Left cardiac atrium (tissue), 4 donors: Measurements from ENCODE around the gene CHST11. TPM values are rescaled to one million over a fixed set of nuclear protein-coding genes. Genes with fewer than 3 reads are reported as not detected.
"Not testable (repeated sequence)": the region's sequence is repeated elsewhere in the genome, so short reads cannot be mapped to it uniquely, and the experiment has no call there.

Experiments
- ATAC-seq, 2 donors: fragments of 200-7000 bp; cut with Tn5 transposase; one replicate each; pipeline ENCODE4 v1.9.1; 2020; ENCODE audit warnings: mild to moderate bottlenecking in 2 of 2, moderate library complexity in 2 of 2
- DNase-seq: peaks from one replicate; pipeline ENCODE4 v3.0.0-alpha.2; 2020
- intact Hi-C, 2 donors: fragments of 100-400 bp; cut with DNase I; formaldehyde crosslinking; loops; one replicate each; pipeline versions ENCODE4 v1.14.1 to v1.15.1; 2022 to 2023
- total RNA-seq, 2 donors: library from RNA; stranded (reverse); fragmentation: NEBNext Ultra II Directional; extraction: Animal tissue kit (Norgen Biotek cat#: 25700); gene quantifications; one replicate each; pipeline ENCODE4 v1.2.1, GENCODE V29; 2021
- donor health status: DM: no; HTN: yes; CAD: no.
- donor health status: DM: no; HTN: yes; CAD: no; lungs with severe emphysema.
- donor health status: DM: yes; HTN: yes; CAD: no.
- donor health status: Dilated cardiomyopathy.

Gene CHST11
- total RNA-seq, 2 donors from 2014 or later, result 12.9 to 17.7 TPM

DNA sequence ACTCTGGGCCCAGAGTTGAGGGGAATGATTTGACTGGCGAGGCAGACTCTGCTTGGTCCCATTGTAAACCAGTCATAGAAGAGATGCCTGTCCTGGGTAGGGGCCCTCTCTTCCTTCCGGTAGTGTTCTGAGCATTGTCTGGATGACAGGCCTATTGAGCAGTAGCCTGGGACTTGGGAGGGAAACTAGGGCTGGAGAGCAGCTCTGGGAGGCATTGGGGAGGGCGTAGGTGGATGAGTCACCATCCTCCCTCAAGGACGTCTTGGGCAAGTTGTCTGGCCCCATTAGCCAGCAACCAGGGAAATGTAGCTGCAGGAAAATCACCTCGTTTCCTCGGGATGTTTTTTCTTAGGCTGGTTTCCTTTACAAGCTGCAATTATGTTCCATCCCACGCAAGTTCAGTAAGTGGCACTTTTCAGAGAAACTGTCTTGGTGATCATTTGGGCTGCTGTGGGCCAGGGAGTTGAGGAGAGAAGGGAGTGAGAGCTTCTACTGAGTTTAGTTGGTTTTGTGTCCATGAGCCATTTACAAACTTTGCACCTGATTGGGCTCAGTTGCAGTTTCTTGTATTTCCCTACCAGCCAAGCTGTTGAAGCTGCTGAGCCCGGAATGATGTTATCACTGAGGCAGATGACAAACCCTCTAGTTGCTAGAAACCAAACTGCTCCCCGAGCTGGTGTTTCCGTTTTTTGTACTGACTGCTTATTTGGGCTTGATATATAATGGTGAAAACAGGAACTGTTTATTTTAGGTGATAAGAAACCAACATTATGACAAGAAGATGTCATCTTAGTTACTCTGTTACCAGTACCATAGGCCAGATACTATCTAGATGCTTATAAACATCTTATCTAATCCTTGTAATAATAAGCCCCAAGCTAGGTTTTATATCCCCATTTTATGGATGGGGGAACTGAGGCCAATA lies 147.6 kb downstream of the CHST11 start:
- ATAC-seq, result peak; percentile 80 to 96
- intact Hi-C loops, result no loop called here
- peak; percentile 81 for DNase-seq

DNA sequence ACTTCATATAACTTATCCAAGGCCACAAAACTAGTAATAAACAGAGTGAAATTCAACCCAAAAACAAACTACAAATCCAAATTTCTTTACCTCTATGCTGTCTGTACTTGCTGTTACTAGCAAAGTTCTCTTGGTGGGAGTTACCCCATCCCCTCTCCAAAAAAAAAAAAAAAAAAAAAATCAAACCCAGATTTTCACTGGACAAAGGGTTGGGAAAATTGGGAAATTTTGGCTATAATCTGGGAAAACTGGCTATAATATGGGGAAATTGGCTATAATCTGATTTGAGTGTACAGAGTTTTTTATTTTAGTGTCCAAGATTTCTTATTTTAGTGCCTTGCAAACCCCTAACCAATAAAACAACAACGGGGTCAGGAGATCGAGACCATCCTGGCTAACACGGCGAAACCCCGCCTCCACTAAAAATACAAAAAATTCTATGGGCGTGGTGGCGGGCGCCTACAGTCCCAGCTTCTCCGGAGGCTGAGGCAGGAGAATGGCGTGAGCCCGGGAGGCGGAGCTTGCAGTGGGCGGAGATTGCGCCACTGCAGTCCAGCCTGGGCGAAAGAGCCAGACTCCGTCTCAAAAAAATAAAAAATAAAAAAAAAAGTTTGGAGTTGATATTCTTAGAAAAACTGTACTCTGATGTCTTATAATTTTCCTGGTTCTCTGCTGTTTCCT lies 148.4 kb downstream of the CHST11 start:
- intact Hi-C loops, result no loop called here
- ATAC-seq (peak in 1 of 2 donors; percentile 13), DNase-seq (no peak)

DNA sequence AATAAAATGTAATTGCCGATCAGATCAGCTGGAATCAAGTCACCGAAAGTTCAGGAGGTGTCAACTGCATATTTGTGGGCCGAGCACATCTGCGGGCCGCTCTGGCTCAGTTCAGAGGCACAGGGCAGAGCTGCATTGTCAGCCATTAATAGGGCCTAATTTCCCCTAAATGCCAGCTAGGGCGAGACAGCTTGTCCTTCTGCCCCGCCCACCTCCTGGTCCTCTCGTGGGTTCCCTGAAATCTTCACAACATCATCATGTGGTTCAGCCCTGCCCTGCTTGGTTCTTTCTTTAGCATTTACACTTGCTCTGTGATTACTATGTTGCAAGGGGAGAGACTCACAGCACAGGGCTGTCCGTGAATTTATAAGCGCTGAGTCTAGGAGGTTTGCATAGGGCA lies 148.9 kb downstream of the CHST11 start:
- intact Hi-C loops, result no loop called here
- peak; percentile 65 to 75 for ATAC-seq
- DNase-seq, result peak; percentile 80

DNA sequence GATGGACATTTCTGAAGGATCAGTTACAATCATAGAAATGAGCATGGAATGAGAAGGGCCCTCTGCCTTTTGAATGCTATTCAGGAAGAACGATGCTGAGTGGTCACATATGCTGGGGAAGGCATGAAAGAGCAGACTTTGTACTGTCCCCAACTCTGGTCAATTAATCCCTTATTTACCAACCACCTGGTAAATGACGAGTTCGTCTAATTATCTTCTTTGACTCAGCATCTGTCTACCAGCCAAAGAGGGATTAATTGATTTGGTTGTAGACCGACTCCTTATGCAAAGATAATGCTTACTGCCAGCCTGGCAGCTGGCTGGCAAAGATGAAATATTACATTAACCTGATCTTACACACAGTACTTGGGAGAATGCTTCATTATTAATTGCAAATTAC lies 152.2 kb downstream of the CHST11 start:
- no peak for ATAC-seq
- no peak for DNase-seq
- intact Hi-C loops, result no loop called here

DNA sequence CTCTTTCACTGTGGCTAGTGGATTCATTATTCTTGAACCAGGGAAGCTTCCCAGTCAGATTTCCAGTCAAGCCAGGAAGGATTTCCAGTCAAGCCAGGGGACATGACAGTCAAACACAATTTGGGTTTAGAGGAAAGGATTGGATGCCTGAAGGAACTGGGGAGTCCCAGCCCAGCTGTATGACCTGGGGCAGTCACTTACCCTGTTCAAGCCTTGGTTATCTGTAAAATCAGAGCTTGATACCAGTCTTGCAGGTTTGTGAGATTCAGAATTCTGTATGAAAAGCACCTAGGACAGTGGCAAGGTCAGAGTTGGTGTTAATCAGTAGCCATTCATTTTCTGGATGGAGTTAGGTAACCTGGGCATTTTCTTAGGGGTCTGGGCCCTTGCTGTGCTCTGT lies 152.7 kb downstream of the CHST11 start:
- intact Hi-C loops, result no loop called here
- DNase-seq, result no peak
- no peak for ATAC-seq

DNA sequence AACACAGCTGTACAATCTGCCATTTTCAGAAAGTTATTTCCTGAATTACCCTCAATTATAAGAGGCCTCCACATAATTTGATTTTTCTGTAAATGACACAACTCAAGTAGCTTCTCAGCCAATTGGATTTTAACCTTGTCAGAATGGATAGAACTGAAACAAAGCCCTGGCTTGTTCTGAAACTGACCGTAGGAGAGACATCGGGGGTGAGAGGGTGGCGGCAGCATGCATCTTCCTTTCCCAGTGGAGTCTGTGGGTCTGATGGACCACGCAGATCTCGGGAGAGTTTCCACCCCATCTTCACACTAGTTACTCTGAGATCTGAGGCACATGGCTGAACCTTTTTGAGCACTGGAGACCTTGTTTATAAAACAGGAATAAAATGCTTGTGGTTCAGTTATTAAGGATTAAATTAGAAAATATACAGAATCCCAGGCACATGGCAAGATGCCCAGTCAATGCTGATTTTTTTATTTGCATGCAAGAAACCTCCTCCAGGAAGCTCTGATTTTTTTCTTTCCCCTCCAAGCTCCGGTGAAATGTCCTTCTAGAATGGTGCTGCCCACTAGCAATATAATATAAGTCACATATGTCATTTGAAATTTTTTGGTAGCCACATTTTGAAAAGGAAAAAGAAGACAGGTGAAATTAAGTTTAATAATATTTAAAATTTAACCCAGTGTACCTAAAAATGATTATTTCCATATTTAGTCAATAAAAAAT lies 153.9 kb downstream of the CHST11 start:
- intact Hi-C loops, result no loop called here
- no peak for ATAC-seq
- no peak for DNase-seq

DNA sequence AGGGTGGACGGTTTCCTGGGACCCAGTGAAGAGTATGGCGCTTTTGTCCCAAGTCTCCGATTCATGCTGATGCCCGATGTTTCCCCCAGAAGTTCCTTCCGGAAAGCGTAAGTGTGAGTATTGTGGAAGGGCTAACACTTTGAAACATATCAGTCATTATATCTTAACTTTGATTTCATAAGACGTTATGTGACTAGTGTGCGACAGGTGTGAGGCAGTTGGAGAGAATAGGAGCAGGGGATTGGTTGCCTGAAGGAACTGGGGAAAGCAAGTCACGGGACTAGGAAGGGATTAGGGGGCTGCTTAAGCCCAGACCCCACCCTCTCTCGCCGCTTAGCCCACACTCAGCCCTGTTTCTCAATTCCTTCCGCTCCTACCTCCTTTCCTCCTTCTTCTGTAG lies 154.9 kb downstream of the CHST11 start:
- ATAC-seq (no peak), DNase-seq (no peak)
- intact Hi-C loops, result no loop called here

DNA sequence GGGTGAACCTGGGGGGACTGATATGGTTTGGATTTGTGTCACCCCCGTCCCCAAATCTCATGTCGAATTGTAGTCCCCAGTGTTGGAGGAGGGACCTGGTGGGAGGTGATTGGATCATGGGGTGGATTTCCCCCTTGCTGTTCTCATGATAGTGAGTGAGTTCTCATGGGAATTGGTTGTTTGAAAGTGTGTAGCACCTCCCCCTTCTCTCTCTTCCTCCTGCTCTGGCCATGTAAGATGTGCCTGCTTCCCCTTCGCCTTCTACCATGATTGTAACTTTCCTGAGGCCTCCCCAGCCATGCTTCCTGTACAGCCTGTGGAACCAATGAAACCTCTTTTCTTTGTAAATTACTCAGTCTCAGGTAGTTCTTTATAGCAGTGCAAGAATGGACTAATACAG lies 156.6 kb downstream of the CHST11 start:
- intact Hi-C loops, DNase-seq, ATAC-seq: not testable (repeated sequence)

DNA sequence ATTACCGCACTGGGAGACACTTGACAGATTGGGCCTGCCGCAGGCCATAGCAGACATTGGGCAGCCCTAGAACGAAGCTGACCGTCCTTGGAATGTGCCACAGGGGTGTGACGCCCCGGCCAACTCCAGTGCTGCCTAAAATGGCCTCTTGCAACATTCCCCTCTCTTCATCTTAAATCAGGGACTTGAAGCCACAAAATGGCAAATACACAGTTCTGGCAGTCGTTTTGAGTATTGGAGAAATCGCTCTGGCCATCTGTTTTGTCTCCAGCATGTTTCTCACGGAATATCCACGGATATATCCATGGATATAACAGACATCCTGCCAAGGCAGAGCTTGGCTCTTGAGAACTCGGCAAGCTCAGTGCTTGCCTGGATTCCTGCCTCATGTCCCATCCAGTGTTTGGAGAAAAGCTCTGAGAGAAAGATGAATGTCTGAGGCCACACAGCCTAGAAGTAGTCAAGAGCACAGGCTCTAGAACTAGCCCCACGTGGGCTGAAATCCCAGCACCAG lies 158.4 kb downstream of the CHST11 start:
- intact Hi-C loops, result no loop called here
- DNase-seq, result peak; percentile 61
- peak; percentile 84 to 92 for ATAC-seq

DNA sequence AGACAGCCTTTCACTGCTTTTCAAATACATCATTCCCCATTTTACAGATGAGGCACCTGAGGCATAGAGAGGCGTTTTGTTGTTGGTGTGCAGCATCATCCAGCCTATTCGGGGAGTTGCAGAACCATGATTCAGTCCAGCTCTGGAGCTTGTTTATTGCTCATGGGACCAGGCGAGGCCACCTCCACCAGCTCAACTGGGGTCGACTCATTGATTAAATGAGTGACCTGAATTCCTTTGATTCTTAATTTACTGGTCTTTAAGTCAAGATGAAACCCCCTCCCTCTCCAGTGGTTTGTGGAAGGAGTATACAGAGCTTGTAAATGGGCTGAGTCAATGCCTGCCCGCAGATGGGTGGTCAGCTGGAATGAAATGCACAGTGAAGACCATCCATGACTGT lies 161.9 kb downstream of the CHST11 start:
- ATAC-seq, result no peak
- intact Hi-C loops, result no loop called here

DNA sequence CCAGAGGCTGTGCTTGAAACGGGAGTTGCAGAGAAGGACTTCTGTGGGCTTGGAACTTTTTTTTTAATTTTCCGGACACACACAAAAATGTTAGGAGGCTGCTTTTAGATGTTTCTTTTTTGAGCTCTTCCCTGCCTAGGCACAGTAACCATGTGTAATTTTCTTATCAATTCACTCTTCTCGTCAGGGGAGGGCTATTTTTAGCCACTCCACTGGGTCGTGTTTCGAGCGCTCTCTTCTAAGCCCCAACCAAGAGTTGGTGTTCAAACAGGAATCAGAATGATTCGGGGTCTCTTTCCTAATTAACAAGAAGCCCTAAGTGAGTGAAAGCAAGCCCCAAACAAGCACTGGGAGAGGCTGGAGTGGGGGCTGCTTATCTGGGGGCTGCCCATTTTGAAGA lies 162.6 kb downstream of the CHST11 start:
- ATAC-seq (no peak), DNase-seq (no peak)
- intact Hi-C loops, result no loop called here

More for the DNA sequence above, 161.9 kb downstream of the CHST11 start:
- DNase-seq, result no peak

DNA sequence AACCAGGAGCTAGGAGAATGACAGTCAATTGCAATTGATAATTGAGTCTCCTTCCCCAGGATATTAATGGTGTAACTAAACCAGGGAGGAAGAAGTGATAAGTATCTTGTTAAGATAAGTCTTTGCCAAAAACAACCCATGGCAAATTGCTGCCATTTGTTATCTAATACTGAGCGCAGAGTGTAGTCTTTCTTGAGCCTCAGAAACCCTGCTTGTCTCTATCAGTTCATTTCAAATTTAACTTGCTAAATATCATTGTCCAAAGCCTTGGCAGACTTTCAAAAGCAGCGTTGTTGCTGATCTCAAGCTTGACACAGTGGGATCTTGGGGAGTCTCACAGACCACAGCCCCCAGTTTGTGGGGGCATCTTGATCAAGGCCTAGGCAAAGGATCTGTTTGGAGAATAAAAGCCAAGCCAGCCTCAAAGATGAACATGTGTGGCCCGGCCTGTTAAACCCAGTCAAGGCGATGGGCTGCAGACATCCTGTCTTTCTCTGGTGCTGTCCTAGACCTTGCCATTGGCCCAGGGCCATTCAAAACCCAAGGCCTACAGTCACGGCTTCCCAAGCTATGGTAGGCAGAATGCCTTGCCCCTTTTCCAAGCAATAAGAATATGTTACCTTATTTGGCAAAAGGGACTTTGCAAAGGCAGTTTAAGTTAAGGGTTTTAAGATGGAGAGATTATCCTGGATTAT lies 164.2 kb downstream of the CHST11 start:
- ATAC-seq (peak; percentile 42 to 69), DNase-seq (no peak)
- intact Hi-C loops, result no loop called here

DNA sequence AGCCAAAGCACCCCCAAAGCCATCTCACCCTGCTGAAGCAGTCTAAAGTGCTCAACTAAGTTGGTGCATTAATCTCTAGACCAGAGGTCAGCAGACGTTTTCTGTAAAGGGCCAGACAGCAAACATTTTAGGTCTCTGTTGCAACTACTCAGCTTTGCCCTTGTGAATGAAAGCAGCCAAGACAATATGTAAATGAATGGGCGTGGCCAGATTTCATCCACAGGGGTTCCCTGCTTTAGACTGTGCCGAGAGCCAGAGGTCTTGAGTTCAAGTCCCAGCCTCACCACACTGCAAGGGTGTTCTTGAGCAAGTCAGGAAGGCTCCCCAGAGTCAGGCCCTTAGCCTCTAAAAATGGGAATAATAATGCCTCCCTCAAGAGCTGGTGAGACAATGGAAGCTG lies 166.2 kb downstream of the CHST11 start:
- ATAC-seq, result no peak
- DNase-seq, result no peak
- intact Hi-C loops, result no loop called here

DNA sequence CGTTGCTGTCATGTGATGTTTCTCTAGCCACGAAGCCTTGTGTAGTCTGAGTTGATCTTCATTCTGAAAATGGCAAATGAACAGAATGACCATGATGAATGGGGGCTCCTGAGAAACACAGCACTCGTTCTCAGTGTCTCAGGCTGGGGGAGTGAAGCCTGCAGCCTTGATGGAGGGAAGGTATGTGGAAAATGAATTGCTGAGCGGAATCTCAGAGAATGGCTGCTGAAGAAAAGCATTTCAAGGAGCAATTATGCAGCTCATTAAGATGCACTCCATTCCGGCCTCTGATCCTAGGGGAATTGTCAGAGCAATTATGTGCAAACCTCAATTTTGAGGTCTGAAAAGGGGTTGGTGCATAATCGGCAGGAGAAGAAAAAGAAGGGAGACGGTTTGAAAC lies 167.1 kb downstream of the CHST11 start:
- intact Hi-C loops, result no loop called here
- no peak for DNase-seq
- no peak for ATAC-seq

DNA sequence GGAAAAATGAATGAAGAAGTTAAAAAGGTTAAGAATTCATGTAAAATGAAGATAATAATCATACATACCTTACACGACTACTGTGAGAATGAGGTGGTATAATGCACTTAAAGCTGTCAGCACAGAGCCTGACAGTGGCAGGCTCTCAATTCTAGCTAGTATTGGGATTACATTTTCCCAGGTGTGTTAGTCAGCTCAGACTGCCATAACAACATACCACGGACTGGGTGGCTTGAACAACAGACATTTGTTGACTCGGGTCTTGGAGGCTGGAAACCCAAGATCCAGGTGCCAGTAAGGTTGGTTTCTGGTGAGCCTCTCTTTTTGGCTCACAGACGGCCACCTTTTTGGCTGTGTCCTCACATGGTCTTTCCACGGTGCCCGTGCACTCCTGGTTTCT lies 167.8 kb downstream of the CHST11 start:
- ATAC-seq, result no peak
- DNase-seq, result no peak
- intact Hi-C loops, result no loop called here

DNA sequence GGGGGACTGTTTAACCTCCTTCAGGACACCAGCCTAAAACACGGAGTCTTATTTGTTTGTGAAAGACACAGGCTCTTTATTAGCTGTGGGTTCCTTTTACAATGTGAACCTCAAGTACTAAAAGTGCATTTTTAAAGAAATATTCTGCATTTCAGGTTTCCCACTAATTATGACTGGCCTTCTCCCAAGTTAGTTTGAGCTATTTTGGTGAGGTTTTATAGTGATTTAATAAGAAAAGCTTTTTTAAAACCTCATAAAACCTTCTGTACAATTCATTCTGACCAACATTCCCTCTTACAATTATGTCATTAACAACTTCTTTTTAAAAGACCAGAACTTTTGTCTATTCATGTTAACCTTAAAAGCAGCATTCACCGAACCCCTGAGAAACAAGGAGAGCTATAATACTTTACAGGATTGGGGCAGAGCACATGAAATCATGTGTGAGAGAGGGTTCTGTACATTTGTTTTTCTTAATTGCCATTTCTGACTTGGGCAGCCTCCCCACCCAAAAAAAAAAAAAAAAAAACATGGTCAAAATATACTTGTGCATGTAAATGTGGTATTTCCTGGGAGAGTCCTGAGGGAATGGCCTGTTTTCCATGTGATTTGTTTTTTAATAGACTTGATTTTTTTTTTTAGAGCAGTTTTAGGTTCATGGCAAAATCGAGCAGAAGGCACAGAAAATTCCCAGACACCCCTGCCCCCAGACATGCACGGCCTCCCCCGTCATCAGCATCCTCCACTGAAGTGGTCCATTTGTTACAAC lies 169.5 kb downstream of the CHST11 start:
- intact Hi-C loops, result no loop called here

DNA sequence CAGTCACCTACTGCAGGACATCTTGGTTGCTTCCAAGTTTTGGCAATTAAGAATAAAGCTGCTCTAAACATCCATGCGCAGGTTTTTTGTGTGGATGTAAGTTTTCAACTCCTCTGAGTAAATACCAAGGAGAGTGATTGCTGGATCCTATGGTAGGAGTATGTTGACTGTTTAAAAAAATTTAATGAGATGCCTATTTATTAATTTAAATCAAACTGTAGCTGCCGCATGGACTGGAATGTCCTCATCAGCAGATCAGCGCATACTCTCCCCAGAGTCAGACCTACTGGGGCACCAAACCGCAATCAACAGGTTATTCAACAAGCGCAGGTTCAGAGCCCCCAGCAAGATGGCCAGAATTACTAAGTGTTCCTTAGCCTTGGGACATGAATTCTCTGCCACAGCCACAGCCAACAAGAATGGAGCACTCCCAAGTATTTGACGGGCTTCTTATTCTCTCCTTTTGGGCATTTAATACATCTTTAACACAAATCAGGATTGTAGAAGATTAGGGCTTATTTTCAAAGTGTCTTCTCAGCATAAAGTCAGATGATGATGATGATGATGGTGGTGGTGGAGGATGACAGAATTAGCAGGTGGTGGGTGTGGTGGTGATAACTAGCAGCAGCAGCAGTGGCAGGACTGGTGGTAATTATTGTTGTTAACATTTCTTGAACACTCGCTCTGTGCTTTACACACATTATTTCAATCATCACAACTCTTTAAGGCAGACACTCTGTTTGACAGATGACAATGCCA lies 170.7 kb downstream of the CHST11 start:
- ATAC-seq (no peak), DNase-seq (no peak)
- intact Hi-C loops, result no loop called here

More for the DNA sequence above, 169.5 kb downstream of the CHST11 start:
- DNase-seq (no peak), ATAC-seq (no peak)
